ENCODE results near the gene NRXN3.

NRXN3 gene

DNA sequence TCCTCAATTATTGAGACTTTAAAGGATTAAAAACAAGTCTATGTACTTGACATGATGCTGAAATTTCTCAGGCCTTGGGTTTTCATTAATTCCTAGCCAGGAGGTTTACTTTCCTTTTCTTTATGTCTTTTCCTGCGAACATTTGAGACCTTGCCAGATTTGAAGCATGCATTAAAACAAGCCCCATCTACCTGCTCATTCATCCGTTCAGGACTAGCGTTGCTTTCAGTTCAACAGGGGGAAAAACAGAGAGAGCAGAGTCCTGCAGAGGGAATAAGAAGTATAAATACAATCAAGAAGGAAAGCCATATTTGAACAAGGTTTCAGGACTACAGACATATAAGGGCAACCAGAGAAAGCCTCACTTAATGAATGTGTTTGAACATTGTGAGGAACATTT is 1498.8 kb downstream of the NRXN3 start:
- DNase-seq = no peak

- no peak for DNase-seq
Observed at GRCh38 chr14:79670811-79671210, 1500.6 kb downstream of the NRXN3 start.

DNA sequence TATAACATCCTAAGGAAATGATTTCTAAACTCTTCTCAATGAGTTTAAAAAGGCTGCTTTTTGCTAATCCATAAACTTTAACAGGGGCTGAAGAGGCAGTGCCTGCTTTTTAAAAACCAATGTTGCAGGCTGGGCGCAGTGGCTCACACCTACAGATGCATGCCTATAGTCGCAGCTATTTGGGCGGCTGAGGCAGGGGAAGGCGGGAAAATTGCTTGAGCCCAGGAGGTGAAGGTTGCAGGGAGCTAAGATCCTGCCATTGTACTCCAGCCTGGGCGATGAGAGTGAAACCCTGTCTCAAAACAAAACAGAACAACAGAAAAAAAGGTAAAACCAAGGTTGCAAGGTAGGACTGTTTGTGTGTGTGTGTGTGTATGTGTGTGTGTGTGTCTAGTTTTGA is 1509.9 kb downstream of the NRXN3 start:
- no peak for DNase-seq

DNA sequence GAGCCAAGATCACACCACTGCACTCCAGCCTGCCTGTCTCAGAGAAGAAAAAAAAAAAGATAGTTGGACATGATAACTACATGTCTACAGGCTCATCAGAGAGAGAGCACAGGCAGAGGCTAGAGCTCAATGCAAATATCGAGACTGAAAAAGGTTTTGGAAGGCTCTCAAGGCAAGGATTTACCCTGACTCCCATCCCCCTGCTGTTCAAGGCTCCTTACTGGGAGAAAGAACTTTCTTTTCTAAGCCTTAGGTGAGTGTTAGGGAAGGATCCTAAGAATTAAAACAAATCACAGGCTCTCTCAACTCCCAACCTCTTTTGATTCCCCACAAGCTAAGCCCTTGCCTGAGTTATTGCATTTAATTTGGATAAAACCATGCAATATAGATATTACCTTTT is 1516.0 kb downstream of the NRXN3 start:
- no peak for DNase-seq

- no peak for DNase-seq
Observed at GRCh38 chr14:79690960-79691359, 1520.8 kb downstream of the NRXN3 start.

DNA sequence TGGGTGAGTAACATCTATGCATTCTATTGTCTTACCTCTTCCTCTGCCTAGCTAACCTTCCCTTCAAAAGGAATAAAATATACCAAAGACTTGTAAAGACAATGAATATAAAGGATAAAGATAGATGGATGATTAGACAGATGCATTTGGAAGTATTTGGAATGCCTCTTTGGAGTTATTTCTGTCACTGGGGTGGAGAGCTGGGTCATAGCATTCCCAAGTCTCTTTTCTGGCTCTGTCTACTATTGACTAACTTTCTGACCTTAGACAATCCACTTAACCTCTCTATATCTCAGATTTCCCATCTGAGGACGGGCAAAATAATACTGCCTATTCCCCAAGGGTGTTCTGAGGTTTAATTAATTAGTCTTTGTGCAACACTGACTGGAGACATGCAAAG is 1523.8 kb downstream of the NRXN3 start:
- no peak for DNase-seq

DNA sequence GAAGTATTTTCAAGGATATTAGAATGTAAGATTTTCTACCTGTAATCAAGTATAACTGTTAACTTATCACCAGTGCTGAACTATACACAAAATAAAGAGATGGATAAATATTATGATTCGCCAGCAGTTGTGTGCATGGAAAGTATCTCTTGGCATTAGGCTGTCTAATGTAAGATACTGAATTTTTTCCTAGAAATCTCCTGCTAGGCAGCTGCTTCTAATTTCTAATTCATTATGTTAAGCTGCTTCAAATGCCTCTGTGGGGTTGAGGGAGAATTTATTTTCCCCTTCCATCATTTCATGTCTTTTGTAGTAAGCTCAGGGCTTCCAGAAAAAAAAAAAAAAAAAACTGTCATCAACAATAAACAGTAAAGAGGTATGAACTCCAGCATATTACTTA is 1525.1 kb downstream of the NRXN3 start:
- DNase-seq = no peak

DNA sequence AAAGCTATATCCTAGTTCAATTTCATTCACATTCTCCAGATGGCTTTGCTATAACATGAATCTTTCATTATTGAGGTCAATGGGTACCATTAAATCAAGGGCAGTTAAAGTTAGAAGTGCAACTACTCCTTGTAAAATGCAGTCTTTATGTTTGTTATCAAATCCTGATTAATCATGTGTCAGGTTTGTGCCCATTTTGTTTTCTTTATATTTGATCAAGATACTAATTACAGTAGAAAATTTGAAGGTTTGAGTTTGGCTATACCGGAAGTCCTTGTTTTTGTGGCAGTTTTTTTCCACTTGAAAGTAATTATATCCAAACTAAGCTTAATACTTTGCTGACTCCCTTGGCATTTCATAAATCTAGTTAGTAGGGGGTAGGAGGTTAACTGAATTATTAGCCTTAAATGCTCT is 1528.1 kb downstream of the NRXN3 start:
- no peak for DNase-seq

GRCh38 chr14:79699206-79699605 is 1529.0 kb downstream of the NRXN3 start:
- no peak for DNase-seq

GRCh38 chr14:79701371-79701770 is 1531.2 kb downstream of the NRXN3 start:
- DNase-seq = no peak

GRCh38 chr14:79702197-79702596 is 1532.0 kb downstream of the NRXN3 start:
- DNase-seq = no peak

DNA sequence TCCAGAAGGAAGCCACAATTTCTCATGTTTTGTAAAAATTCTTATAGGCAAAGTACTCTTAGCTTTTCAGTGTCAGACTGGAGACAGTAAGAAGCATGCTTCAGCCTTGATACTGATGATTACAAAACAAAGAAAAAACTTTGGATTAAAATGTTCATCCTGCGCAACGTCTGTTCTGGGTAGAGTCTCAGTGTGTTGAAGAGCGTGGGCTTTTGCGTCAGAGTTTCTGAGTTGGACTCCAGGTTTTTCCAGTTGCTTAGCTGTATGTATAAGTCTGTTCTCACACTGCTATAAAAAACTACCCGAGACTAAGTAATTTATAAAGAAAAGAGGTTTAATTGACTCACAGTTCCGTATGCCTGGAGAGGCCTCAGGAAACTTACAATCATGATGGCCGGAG is 1533.0 kb downstream of the NRXN3 start:
- no peak for DNase-seq

GRCh38 chr14:79704041-79704807 is 1534.1 kb downstream of the NRXN3 start:
- no peak for DNase-seq

- DNase-seq = no peak
Observed at GRCh38 chr14:79705126-79705894, 1535.1 kb downstream of the NRXN3 start.

DNA sequence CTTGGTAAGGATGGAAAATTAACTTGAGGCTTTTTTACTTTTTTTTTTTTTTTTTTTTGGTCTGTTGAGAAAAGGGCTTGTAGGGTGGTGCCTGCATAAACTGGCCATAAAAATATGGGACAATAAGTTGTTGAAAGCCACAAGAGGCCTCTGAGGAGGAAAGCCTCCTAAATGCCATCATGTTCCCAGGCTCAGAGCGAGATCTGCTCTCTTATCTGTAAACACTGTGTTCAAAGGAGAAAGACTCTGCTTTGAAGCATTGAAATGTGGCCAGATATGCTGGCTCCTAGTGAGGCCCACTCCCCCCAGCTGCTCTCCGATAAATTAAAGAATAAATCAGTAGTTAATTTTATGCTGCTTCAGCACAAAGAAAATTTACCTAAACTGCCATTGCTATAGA is 1536.2 kb downstream of the NRXN3 start:
- no peak for DNase-seq

- DNase-seq = peak; percentile 37
Observed at GRCh38 chr14:79708426-79709388, 1538.5 kb downstream of the NRXN3 start.

GRCh38 chr14:79709573-79709972 is 1539.4 kb downstream of the NRXN3 start:
- no peak for DNase-seq

DNA sequence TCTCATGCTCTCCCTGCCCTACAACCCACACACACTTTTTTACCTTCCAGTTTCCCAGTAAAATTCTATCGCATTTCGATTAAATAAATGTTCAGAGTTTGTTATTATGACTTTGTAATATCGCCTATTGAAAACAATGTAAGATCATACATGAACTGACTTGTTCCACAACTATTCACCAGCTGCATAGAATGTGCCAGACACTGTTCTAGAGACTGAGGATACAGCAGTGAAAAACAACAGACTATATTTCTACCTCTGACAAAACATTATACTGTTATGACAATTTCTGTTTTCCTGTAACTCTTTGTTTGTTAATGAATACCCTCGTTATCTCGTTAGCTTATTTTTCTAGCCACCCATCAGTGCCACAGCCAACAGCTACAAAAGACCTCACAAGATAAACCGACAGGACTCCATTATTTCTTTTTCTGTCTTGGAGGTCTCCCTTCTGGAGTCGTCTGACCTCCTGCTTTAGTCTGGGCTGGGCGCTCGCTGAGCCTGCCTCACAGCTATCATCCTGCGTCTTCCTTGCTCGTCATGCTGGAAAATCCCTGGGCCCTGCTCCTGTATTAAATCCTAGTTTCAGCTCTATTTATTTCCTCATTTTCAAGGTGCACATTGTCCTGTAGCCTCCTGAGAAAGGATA is 1542.3 kb downstream of the NRXN3 start:
- DNase-seq = no peak

- DNase-seq = no peak
Observed at GRCh38 chr14:79721399-79722084, 1551.4 kb downstream of the NRXN3 start.

GRCh38 chr14:79724934-79725717 is 1555.0 kb downstream of the NRXN3 start:
- DNase-seq = no peak

- no peak for DNase-seq
Observed at GRCh38 chr14:79727900-79728299, 1557.7 kb downstream of the NRXN3 start.

Measured in fibroblast of skin of right biceps (primary cell).